HG03139 (cell line): ENCODE measurements around the gene MYBBP1A.

Experiments
- ATAC-seq: cut with Tn5 transposase; IDR thresholded peaks from one replicate; pipeline ENCODE4 v1.9.1; 2021; ENCODE audit not compliant: unreplicated experiment

Gene MYBBP1A

GRCh38 chr17:4537451-4538235 is 17.5 kb downstream of the MYBBP1A start:
- ATAC-seq = no peak

GRCh38 chr17:4536742-4537411 is 18.3 kb downstream of the MYBBP1A start:
- ATAC-seq = no peak

- ATAC-seq = no peak
Observed at GRCh38 chr17:4536259-4536741, 18.9 kb downstream of the MYBBP1A start.

- no peak for ATAC-seq
Observed at GRCh38 chr17:4535667-4536258, 19.4 kb downstream of the MYBBP1A start.

- ATAC-seq = no peak
Observed at GRCh38 chr17:4534928-4535666, 20.1 kb downstream of the MYBBP1A start.

GRCh38 chr17:4534515-4534914 is 20.7 kb downstream of the MYBBP1A start:
- no peak for ATAC-seq

- no peak for ATAC-seq
Observed at GRCh38 chr17:4533523-4534504, 21.4 kb downstream of the MYBBP1A start.

GRCh38 chr17:4532860-4533522 is 22.2 kb downstream of the MYBBP1A start:
- no peak for ATAC-seq

- no peak for ATAC-seq
Observed at GRCh38 chr17:4531988-4532736, 23.0 kb downstream of the MYBBP1A start.

GRCh38 chr17:4530799-4531730 is 24.1 kb downstream of the MYBBP1A start:
- no peak for ATAC-seq

- ATAC-seq = no peak
Observed at GRCh38 chr17:4529533-4530152, 25.5 kb downstream of the MYBBP1A start.

GRCh38 chr17:4527566-4528125 is 27.5 kb downstream of the MYBBP1A start:
- no peak for ATAC-seq

- ATAC-seq = no peak
Observed at GRCh38 chr17:4527134-4527533, 28.1 kb downstream of the MYBBP1A start.

GRCh38 chr17:4525691-4526397 is 29.3 kb downstream of the MYBBP1A start:
- ATAC-seq = no peak

GRCh38 chr17:4523946-4524345 is 31.2 kb downstream of the MYBBP1A start:
- no peak for ATAC-seq

- no peak for ATAC-seq
Observed at GRCh38 chr17:4522661-4523060, 32.5 kb downstream of the MYBBP1A start.
